Liver (tissue), 5 donors: ENCODE results near the gene PPP2R3B. TPM values are rescaled to one million over a fixed set of nuclear protein-coding genes. Genes with fewer than 3 reads are reported as not detected.

Experiments
- polyA plus RNA-seq, 2 donors: library from polyadenylated mRNA; stranded (reverse) in 1 of 2; unstranded in 1 of 2; fragments of 200-250 nt in 1 of 2; fragments of >200 nt in 1 of 2; fragmentation: Nextera tagmentation in 1 of 2; extraction: Ambion mirVana in 1 of 2; gene quantifications; one replicate each; pipeline versions ENCODE4 v1.2.1 to v1.2.3, GENCODE V29; 2013 to 2015
- small RNA-seq: library from RNA; depleted of rRNA; stranded (forward); fragments of <200 nt; gene quantifications from one replicate; pipeline ENCODE3, GENCODE V24; 2014
- total RNA-seq, 2 donors: library from RNA; depleted of rRNA; stranded (reverse); fragments of >200 nt; gene quantifications; one replicate each; pipeline ENCODE4 v1.2.3, GENCODE V29; 2014
- donor health status: healthy.
- donor health status: healthy.
- donor health status: healthy.

PPP2R3B gene
- total and polyA plus RNA-seq, 4 donors: 1.2 to 8.2 (median 4.3) TPM

Small RNA genes lying within 50 kb of the gene (small RNA-seq; reads per million reads assigned to genes)
- not detected for gene RF00017

Other genes starting within 250 kb of the PPP2R3B start
- gene PLCXD1, start 105.5 kb downstream of the PPP2R3B start, total RNA-seq: 10 to 100 TPM; 19.7 to 25.7 TPM
- gene PLCXD1, start 105.5 kb downstream of the PPP2R3B start, polyA plus RNA-seq: 1 to 10 TPM; 2.6 to 5.9 TPM
- gene GTPBP6, start 68.1 kb downstream of the PPP2R3B start, total RNA-seq: 10 to 100 TPM; 15.4 to 17.9 TPM
- 10 to 100 TPM; 11.3 to 29.2 TPM for gene GTPBP6, start 68.1 kb downstream of the PPP2R3B start, polyA plus RNA-seq
- not detected for gene SHOX, start 243.9 kb upstream of the PPP2R3B start, total RNA-seq
- not detected for gene SHOX, start 243.9 kb upstream of the PPP2R3B start, polyA plus RNA-seq